HepG2 (cell line): Measurements from ENCODE around the gene ENTPD2. TPM values are rescaled to one million over a fixed set of nuclear protein-coding genes. Genes with fewer than 3 reads are reported as not detected.

ENCODE experiments used
- ADNP ChIP-seq: sonication (generic); formaldehyde crosslinking; IDR thresholded peaks from 2 replicates; pipeline ENCODE4 v1.4.0; 2020; ENCODE audit warnings: missing genetic modification reagents
- FOXK1 ChIP-seq: sonication (generic); formaldehyde crosslinking; IDR thresholded peaks from 2 replicates; pipeline ENCODE4 v1.4.0; 2020; ENCODE audit warnings: low read depth, missing genetic modification reagents, borderline replicate concordance
- MATR3 ChIP-seq: sonication (generic); formaldehyde crosslinking; IDR thresholded peaks from 2 replicates; pipeline ENCODE4 v1.4.0; 2020; ENCODE audit warnings: missing genetic modification reagents
- MIER2 ChIP-seq: IDR thresholded peaks from 2 replicates; pipeline ENCODE4 v1.6.1; 2016; ENCODE audit warnings: missing biosample characterization, missing genetic modification reagents
- NR0B2 ChIP-seq: sonication (generic); formaldehyde crosslinking; IDR thresholded peaks from 2 replicates; pipeline ENCODE4 v1.4.0; 2020; ENCODE audit warnings: mild to moderate bottlenecking, missing genetic modification reagents
- POLR2G ChIP-seq: fragments of 200-400 bp; formaldehyde crosslinking; IDR thresholded peaks from 2 replicates; pipeline ENCODE4 v1.6.1; 2018; ENCODE audit warnings: mild to moderate bottlenecking, low read depth, low read length, moderate library complexity
- PPARG ChIP-seq: conservative IDR thresholded peaks from 2 replicates; pipeline ENCODE4 v1.6.1; 2016; ENCODE audit warnings: missing biosample characterization, missing genetic modification reagents
- SNRNP70 ChIP-seq: fragments of 200-400 bp; formaldehyde crosslinking; IDR thresholded peaks from 2 replicates; pipeline ENCODE4 v1.6.1; 2017; ENCODE audit warnings: mild to moderate bottlenecking, low read depth, low read length, moderate library complexity
- SOX6 ChIP-seq, 2 experiments: fragments of 450-650 bp in 1 of 2; sonication (generic) in 1 of 2; formaldehyde crosslinking in 1 of 2; IDR thresholded peaks; 2 replicates each; pipeline versions ENCODE4 v1.4.0 to v1.6.1; 2017 to 2020; ENCODE audit warnings: antibody characterized with exemption in 1 of 2, mild to moderate bottlenecking in 1 of 2, missing genetic modification reagents in 1 of 2
- TBX2 ChIP-seq: sonication (generic); formaldehyde crosslinking; IDR thresholded peaks from 2 replicates; pipeline ENCODE4 v1.5.0; 2020; ENCODE audit warnings: missing genetic modification reagents, mild to moderate bottlenecking, borderline replicate concordance
- ZFY ChIP-seq: sonication (generic); formaldehyde crosslinking; IDR thresholded peaks from 2 replicates; pipeline ENCODE4 v1.4.0; 2020; ENCODE audit warnings: missing genetic modification reagents
- ZNF101 ChIP-seq: sonication (generic); formaldehyde crosslinking; IDR thresholded peaks from 2 replicates; pipeline ENCODE4 v1.4.0; 2020; ENCODE audit warnings: mild to moderate bottlenecking, low read depth, missing genetic modification reagents, borderline replicate concordance
- ZNF235 ChIP-seq: sonication (generic); formaldehyde crosslinking; IDR thresholded peaks from 2 replicates; pipeline ENCODE4 v1.8.1; 2023; ENCODE audit warnings: mild to moderate bottlenecking, missing genetic modification reagents, borderline replicate concordance
- ZNF562 ChIP-seq: sonication (generic); formaldehyde crosslinking; IDR thresholded peaks from 2 replicates; pipeline ENCODE4 v1.8.0; 2022; ENCODE audit warnings: missing genetic modification reagents, borderline replicate concordance
- ZNF746 ChIP-seq: sonication (generic); formaldehyde crosslinking; IDR thresholded peaks from 2 replicates; pipeline ENCODE4 v1.8.0; 2022; ENCODE audit warnings: mild to moderate bottlenecking, missing genetic modification reagents
- polyA plus RNA-seq, 8 experiments: library from polyadenylated mRNA; depleted of rRNA in 3 of 8; stranded (reverse) in 7 of 8; unstranded in 1 of 8; fragments of >200 nt; fragmentation: Illumina TruSeq in 4 of 8; extraction: Trizol in 4 of 8; gene quantifications; 2 replicates each; pipeline versions ENCODE4 v1.2.1 to v1.2.3, GENCODE V29; 2011 to 2016; ENCODE audit warnings: low read depth in 4 of 8, missing spikeins in 1 of 8, mixed read lengths in 1 of 8; ENCODE audit not compliant: insufficient read depth in 1 of 8
- total RNA-seq, 5 experiments: library from RNA; depleted of rRNA; stranded (reverse); fragments of >200 nt; fragmentation: Illumina TruSeq; extraction: Trizol; gene quantifications; 2 replicates each; pipeline ENCODE4 v1.2.3, GENCODE V29; 2016; ENCODE audit warnings: low read depth in 1 of 5
- TF ChIP-seq, protein P1 (sequence below): fragments of 450-650 bp; IDR thresholded peaks from 2 replicates; pipeline ENCODE4 v1.6.1; 2017; ENCODE audit warnings: mild to moderate bottlenecking
- TF ChIP-seq, protein P2 (sequence below): sonication (generic); formaldehyde crosslinking; IDR thresholded peaks from 2 replicates; pipeline ENCODE4 v1.5.1; 2020; ENCODE audit warnings: missing genetic modification reagents, mild to moderate bottlenecking, borderline replicate concordance
- TF ChIP-seq, protein P3 (sequence below): sonication (generic); formaldehyde crosslinking; IDR thresholded peaks from 2 replicates; pipeline ENCODE4 v1.4.0; 2020; ENCODE audit warnings: missing genetic modification reagents
- TF ChIP-seq, protein P4 (sequence below): sonication (generic); formaldehyde crosslinking; IDR thresholded peaks from 2 replicates; pipeline ENCODE4 v1.9.0; 2021; ENCODE audit warnings: missing genetic modification reagents, mild to moderate bottlenecking, borderline replicate concordance

The ENTPD2 gene
- total and polyA plus RNA-seq, 2 of the 13 experiments (the other 11 are each of a cell fraction or from before 2014, with no cell fraction given): 0.95 to 3.2 TPM

- TF ChIP-seq NR0B2 (CRISPR knock-in tag) (no peak), ZNF101 (CRISPR knock-in tag) (0 out of 2 replicates have a peak, but pooled peaks have one; percentile 26), MATR3 (no peak), ADNP (CRISPR knock-in tag) (no peak), SNRNP70 (no peak), PPARG (no peak), FOXK1 (CRISPR knock-in tag) (no peak), ZFY (CRISPR knock-in tag) (peak; percentile 63), MIER2 (CRISPR knock-in tag) (peak; percentile 73; the same call in 1 of the 2 replicates), ZNF746 (CRISPR knock-in tag) (peak; percentile 94), ZNF562 (no peak), SOX6 (IDR thresholded peaks at IDR 0.05) (no peak), SOX6 (CRISPR knock-in tag; IDR thresholded peaks at IDR 0.05) (peak; percentile 83), POLR2G (peak; percentile 90), ZNF235 (peak; percentile 50; the same call in 1 of the 2 replicates), TBX2 (CRISPR knock-in tag) (peak; percentile 66)
- TF ChIP-seq, protein P1, sequence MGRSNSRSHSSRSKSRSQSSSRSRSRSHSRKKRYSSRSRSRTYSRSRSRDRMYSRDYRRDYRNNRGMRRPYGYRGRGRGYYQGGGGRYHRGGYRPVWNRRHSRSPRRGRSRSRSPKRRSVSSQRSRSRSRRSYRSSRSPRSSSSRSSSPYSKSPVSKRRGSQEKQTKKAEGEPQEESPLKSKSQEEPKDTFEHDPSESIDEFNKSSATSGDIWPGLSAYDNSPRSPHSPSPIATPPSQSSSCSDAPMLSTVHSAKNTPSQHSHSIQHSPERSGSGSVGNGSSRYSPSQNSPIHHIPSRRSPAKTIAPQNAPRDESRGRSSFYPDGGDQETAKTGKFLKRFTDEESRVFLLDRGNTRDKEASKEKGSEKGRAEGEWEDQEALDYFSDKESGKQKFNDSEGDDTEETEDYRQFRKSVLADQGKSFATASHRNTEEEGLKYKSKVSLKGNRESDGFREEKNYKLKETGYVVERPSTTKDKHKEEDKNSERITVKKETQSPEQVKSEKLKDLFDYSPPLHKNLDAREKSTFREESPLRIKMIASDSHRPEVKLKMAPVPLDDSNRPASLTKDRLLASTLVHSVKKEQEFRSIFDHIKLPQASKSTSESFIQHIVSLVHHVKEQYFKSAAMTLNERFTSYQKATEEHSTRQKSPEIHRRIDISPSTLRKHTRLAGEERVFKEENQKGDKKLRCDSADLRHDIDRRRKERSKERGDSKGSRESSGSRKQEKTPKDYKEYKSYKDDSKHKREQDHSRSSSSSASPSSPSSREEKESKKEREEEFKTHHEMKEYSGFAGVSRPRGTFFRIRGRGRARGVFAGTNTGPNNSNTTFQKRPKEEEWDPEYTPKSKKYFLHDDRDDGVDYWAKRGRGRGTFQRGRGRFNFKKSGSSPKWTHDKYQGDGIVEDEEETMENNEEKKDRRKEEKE: no peak
- TF ChIP-seq, protein P2, sequence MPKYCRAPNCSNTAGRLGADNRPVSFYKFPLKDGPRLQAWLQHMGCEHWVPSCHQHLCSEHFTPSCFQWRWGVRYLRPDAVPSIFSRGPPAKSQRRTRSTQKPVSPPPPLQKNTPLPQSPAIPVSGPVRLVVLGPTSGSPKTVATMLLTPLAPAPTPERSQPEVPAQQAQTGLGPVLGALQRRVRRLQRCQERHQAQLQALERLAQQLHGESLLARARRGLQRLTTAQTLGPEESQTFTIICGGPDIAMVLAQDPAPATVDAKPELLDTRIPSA: no peak
- TF ChIP-seq, protein P3, sequence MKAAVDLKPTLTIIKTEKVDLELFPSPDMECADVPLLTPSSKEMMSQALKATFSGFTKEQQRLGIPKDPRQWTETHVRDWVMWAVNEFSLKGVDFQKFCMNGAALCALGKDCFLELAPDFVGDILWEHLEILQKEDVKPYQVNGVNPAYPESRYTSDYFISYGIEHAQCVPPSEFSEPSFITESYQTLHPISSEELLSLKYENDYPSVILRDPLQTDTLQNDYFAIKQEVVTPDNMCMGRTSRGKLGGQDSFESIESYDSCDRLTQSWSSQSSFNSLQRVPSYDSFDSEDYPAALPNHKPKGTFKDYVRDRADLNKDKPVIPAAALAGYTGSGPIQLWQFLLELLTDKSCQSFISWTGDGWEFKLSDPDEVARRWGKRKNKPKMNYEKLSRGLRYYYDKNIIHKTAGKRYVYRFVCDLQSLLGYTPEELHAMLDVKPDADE (CRISPR knock-in tag): no peak
- TF ChIP-seq, protein P4, sequence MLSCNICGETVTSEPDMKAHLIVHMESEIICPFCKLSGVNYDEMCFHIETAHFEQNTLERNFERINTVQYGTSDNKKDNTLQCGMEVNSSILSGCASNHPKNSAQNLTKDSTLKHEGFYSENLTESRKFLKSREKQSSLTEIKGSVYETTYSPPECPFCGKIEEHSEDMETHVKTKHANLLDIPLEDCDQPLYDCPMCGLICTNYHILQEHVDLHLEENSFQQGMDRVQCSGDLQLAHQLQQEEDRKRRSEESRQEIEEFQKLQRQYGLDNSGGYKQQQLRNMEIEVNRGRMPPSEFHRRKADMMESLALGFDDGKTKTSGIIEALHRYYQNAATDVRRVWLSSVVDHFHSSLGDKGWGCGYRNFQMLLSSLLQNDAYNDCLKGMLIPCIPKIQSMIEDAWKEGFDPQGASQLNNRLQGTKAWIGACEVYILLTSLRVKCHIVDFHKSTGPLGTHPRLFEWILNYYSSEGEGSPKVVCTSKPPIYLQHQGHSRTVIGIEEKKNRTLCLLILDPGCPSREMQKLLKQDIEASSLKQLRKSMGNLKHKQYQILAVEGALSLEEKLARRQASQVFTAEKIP: no peak
Measured at GRCh38 chr9:137055385-137056364, 1.8 kb upstream of the ENTPD2 start (continued).
